GM06990 (cell line): Measurements from ENCODE around the gene ADAMTS17.

Experiments used
- DNase-seq: peaks from one replicate; pipeline ENCODE4 v3.0.0-alpha.2; 2011; ENCODE audit not compliant: insufficient read length; ENCODE audit errors: extremely low read depth
- H3K27me3 ChIP-seq: replicated peaks from 2 replicates; pipeline ENCODE4 v1.6.0; 2011; ENCODE audit warnings: low read length; ENCODE audit not compliant: control insufficient read depth, insufficient read depth
- H3K36me3 ChIP-seq: 2 replicates; pipeline ENCODE4 v1.5.1; 2011; ENCODE audit warnings: low read length; ENCODE audit not compliant: control insufficient read depth, insufficient read depth
- H3K4me3 ChIP-seq: replicated peaks from 2 replicates; pipeline ENCODE4 v1.5.1; 2011; ENCODE audit warnings: low read depth, mild to moderate bottlenecking, control low read depth, low read length
- TF ChIP-seq, protein P1 (sequence below): IDR thresholded peaks from 2 replicates; pipeline ENCODE4 v1.5.1; 2011; ENCODE audit warnings: low read length, control low read depth, mild to moderate bottlenecking, inconsistent platforms; ENCODE audit not compliant: insufficient read depth, poor library complexity, severe bottlenecking

ADAMTS17 gene

DNA sequence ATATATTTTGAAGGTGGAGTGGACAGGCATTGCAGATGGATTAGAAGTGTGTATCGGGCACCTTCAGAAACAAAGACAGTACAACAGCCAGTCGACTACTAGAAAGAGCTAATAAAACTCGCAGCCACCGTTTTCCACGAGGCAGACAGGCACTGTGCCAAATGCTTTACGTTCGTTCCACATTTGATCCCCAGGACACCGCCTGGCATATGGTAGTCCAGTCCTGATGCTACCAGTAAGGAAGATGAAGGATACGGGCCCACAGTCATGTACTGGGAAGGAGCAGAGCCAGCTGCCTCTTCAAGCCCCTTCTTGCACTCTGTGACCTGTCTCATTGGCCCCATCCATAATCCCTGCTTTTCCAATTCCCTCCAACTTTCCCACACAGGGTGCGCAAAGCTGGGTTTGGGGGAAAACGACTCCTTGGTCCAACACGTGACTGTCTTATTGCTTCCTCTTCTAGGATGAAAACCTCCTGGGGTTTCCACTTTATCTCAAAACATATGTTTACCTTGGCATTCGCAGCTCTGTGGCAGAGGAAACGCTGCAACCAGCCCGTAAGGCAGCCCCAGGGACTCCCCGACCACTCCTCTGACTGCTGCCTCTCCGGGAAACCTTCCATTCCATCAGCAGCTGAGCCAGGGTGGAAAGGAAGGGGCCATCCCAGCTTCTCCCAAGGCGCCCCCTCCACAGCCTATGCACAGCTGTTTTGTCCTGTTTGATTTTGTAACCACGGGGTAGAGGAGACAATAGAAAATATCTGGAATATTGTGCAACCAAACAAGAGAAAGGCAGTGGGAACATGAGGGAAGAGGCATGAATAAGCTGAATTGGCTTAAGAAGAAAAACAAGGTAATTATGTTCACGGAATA, 107.4 kb downstream of the ADAMTS17 start:
- Histone ChIP-seq H3K4me3 (no peak overlapping the region), H3K36me3 (no peaks in the 10 kb centered on the region), H3K27me3 (no peaks in the 10 kb centered on the region; the same call in none of the 2 replicates)
- TF ChIP-seq, protein P1, sequence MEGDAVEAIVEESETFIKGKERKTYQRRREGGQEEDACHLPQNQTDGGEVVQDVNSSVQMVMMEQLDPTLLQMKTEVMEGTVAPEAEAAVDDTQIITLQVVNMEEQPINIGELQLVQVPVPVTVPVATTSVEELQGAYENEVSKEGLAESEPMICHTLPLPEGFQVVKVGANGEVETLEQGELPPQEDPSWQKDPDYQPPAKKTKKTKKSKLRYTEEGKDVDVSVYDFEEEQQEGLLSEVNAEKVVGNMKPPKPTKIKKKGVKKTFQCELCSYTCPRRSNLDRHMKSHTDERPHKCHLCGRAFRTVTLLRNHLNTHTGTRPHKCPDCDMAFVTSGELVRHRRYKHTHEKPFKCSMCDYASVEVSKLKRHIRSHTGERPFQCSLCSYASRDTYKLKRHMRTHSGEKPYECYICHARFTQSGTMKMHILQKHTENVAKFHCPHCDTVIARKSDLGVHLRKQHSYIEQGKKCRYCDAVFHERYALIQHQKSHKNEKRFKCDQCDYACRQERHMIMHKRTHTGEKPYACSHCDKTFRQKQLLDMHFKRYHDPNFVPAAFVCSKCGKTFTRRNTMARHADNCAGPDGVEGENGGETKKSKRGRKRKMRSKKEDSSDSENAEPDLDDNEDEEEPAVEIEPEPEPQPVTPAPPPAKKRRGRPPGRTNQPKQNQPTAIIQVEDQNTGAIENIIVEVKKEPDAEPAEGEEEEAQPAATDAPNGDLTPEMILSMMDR = no peak
- no peak for DNase-seq

- TF ChIP-seq, protein P1 = no peak
- DNase-seq = no peak
- Histone ChIP-seq H3K27me3 (no peaks in the 10 kb centered on the region; the same call in none of the 2 replicates), H3K4me3 (no peak overlapping the region), H3K36me3 (no peaks in the 10 kb centered on the region)
Observed at GRCh38 chr15:100230784-100231183, 111.0 kb downstream of the ADAMTS17 start.

DNA sequence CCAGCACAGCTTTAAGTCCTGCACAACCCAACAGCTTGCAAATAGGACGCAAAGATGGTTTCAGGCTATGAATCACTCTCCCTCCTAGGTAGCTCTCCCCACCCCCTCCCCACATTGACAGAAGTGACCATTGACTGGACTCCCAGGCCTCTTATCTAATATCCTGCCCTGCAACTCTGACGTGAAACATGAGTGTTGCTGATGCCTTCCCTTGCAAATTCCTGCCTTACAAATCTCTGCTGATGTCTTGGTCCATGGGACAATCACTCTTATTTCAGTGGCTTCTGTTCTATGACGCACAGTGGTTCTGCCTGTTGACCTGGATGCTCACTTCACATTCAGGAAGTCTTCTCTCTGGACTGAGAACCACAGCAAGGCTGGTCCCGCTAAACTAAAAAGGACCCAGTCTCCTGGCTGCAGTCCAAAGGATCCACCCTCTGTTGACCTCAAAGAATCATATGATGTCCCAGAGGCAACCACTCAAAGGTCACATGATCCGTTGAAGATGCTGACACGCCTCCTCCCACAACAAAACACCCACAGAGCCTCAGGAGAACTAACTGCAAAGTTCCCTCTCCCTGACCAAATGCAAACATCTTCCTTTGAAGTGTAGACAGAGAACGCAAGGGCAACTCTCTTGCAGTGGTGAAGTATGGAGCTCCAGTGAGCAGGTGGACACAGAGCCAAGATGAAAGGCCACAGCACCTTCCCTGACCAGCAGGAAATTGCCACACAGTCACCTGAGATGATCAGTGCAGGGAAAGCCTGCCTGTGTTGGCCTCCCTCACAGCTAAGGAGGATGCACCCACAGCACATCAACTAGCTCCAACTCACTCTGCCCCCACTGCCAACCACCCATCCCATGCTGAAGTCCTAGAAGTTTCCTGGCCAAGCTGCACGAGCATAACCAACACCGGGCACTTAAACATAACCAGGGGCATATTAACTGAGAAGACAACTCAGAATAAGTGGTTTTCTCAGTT, 112.3 kb downstream of the ADAMTS17 start:
- no peak overlapping the region for H3K4me3 ChIP-seq
- H3K27me3 ChIP-seq = no peaks in the 10 kb centered on the region; the same call in 1 of the 2 replicates
- H3K36me3 ChIP-seq = no peaks in the 10 kb centered on the region
- TF ChIP-seq, protein P1 = no peak
- DNase-seq = no peak

GRCh38 chr15:100227781-100228180, 114.0 kb downstream of the ADAMTS17 start:
- Histone ChIP-seq H3K36me3 (no peaks in the 10 kb centered on the region), H3K4me3 (no peak overlapping the region), H3K27me3 (no peaks in the 10 kb centered on the region)
- TF ChIP-seq, protein P1 = no peak
- DNase-seq = no peak

DNA sequence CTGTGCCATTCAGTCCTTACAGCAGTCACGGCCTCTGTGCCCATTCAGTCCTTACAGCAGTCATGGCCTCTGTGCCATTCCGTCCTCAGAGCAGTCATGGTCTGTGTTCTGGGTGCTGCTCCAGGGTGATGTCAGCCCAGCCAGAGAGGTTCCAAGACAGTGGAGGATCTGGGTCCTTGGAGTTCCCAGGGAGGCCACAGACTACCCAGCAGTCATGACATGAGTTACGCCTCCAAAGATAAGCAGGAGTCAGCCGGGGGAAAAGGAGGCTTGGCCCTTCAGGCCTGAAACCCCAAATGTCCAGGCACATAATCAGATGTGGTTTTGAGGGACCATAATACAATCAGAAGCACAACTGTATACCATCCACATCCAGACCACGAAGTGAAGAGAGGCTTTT, 115.7 kb downstream of the ADAMTS17 start:
- H3K36me3 ChIP-seq = no peaks in the 10 kb centered on the region
- H3K27me3 ChIP-seq = no peaks in the 10 kb centered on the region
- DNase-seq = no peak
- no peak overlapping the region for H3K4me3 ChIP-seq
- TF ChIP-seq, protein P1 = no peak
